HG02571 (cell line): ENCODE results near the gene NUDT13.
A peak's percentile ranks its signal among the peaks of the same experiment; 100 is the strongest.
"Not testable (repeated sequence)": the region's sequence is repeated elsewhere in the genome, so short reads cannot be mapped to it uniquely, and the experiment has no call there.

ENCODE experiments used
- ATAC-seq: cut with Tn5 transposase; IDR thresholded peaks from one replicate; pipeline ENCODE4 v1.9.1; 2021; ENCODE audit warnings: mild to moderate bottlenecking, moderate library complexity; ENCODE audit not compliant: unreplicated experiment

NUDT13 gene

DNA sequence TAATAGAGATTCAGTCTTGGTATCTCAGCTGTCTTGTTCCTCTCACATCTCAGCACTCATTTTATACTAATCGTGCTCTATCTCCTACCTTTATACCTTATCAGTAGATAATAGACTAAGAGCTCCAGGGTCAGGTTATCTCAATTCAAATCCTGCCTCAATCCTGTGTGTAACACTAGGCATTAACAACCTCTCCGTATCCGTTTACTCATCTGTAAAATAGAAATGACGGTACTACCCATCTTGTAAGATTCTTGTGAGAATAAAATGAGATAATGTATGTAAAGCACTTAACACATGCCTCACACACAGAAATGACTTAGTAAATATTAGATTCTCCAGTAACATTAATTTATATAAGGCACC lies 13.0 kb upstream of the NUDT13 start:
- no peak for ATAC-seq

DNA sequence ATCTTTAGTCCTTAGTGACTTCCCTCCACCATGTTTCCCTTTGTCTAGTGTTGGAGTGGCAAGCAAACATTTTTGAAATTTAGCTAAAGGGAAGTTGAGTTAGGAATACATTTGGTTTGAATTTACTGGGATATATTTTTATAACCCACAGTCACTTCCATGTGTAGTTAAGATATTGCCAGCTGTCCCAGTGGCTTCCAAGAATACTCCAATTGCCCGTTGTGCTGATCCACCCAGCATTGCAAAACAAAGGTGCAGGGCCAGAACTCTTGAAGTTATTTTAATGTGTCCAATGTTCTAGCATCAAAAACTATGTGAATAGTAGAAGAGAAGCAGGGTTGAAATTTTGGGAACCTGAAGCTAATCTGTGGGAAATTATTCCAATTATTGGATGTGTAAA lies 11.1 kb upstream of the NUDT13 start:
- ATAC-seq = no peak

GRCh38 chr10:73106301-73106700 lies 4.0 kb upstream of the NUDT13 start:
- ATAC-seq = no peak

DNA sequence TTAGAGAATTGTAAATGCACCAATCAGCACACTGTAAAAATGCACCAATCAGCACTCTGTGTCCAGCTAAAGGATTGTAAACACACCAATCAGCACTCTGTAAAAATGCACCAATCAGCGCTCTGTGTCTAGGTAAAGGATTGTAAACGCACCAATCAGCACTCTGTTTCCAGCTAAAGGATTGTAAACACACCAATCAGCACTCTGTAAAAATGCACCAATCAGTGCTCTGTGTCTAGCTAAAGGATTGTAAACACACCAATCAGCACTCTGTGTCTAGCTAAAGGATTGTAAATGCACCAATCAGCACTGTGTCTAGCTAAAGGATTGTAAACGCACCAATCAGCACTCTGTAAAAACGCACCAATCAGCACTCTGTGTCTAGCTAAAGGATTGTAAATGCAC lies 1.0 kb upstream of the NUDT13 start:
- not testable (repeated sequence) for ATAC-seq

DNA sequence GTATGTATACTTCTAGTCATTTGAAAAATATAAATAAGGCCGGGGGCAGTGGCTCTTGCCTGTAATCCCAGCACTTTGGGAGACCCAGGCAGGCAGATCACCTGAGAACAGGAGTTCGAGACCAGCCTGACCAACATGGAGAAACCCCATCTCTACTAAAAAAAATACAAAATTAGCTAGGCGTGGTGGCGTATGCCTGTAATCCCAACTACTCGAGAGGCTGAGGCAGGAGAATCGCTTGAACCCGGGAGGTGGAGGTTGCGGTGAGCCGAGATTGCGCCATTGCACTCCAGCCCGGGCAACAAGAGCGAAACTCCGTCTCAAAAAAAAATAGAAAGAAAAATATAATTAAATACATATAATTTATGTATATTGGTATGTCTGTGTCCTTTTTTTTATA lies 1.8 kb downstream of the NUDT13 start:
- ATAC-seq = not testable (repeated sequence)

GRCh38 chr10:73113551-73113950 lies 3.3 kb downstream of the NUDT13 start:
- ATAC-seq = no peak

DNA sequence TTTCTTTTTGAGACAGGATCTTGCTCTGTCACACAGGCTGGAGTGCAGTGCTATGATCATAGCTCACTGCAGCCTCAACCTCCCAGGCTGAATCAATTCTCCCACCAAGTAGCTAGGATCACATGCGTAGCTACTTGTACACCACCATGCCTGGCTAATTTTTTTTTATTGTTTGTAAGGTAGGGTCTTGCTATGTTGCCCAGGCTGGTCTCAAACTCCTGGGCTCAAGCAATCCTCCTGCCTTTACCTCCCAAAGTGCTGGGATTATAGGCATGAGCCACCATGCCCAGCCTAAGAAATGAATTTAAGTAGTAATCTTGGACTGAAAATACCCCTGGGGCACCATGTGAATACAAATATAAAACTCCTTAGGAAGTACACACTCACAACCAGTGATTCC lies 5.8 kb downstream of the NUDT13 start:
- ATAC-seq = no peak

DNA sequence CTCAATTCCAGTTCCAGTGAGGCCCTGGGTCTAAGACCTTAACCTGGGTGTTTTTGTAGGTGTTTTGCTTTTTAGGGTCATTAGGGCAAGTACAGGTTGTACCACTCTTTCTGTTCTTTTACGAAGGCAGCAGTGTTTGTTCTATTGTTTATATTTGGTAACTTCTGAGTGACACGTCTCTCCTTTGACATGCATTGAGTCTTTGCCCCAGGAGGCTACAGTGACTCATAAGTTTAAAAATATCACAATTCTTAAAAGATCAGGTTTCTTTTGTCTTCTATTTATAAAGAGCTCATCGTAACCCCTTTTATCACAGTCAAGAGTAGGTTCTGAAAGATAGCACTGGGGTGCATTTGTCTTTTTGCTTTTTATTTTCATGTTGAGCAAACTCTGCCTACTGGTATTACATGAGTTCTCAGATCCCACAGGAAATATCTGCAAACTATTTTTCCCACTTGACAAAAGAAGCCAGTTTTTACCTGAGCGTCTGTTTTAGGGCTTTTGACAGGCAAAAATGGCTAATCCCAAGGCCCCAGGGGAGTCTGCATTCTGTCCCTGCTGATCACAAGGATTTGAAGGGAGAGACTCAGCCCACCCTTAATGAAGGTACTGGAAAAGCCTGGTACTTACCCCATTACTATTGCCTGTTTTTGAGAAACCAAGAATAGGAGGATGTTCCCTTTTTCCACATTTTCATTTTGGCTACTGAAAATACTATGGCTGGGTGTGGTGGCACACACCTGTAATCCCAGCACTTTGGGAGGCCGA lies 7.9 kb downstream of the NUDT13 start:
- ATAC-seq = peak; percentile 78

GRCh38 chr10:73119457-73119856 lies 9.2 kb downstream of the NUDT13 start:
- ATAC-seq = no peak

DNA sequence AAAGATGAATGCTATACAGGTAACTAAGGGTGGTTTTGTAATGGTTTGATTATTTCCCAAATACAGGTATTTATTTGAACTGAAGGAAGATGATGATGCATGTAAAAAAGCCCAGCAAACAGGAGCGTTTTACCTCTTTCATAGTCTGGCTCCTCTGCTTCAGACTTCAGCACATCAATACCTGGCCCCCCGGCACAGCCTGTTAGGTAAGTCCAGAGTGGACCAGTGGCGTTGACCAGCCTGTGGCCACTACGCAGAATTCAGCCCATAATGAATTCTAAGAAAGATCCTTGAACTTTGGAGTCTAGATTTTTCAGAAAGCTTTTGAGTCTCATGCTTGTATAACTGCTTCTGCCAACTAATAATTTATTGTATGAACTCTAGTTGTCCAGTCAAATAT lies 9.7 kb downstream of the NUDT13 start:
- ATAC-seq = no peak

DNA sequence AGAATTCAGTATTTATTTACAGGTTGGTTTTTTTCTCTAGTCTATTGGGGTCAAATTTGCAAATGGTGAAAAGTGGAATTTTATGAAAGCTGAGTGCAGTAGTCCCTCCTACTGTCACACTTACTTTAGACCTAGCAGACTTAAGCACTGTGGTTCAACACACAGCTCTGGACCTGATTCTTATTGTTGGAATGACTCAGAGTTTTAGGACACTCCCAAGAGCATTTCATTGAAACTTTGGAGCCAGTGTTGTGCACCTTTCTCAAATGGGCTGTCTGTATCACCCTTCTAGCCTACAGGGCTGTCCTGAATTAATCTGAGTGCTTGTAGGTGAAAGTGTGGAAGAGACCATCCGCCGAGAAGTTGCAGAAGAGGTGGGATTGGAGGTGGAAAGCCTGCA lies 16.1 kb downstream of the NUDT13 start:
- no peak for ATAC-seq

DNA sequence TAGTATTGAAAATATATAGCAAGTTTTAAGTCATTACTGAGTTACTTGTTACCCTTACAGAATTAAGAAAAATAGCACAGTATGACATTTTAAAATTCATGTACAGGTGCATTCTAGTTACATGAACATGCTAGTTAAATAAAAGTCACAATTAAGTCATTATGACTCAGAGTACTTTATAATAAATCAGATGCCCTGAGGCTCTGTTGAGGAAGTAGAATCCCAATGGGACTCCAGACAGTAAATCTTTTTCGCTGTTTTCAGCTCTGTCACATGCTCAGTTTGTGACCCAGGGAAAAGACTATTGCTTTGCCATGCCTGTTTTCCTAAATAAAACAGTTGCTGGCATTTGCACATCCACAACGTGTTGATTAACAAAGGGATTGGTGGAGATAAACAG lies 21.0 kb downstream of the NUDT13 start:
- no peak for ATAC-seq

- no peak for ATAC-seq
These were observed 21.8 kb downstream of the NUDT13 start for GRCh38 chr10:73131913-73132686.

- no peak for ATAC-seq
These were observed 24.5 kb downstream of the NUDT13 start for GRCh38 chr10:73134727-73135126.

GRCh38 chr10:73136627-73137026 lies 26.4 kb downstream of the NUDT13 start:
- ATAC-seq = no peak

- ATAC-seq = no peak
These were observed 29.0 kb downstream of the NUDT13 start for GRCh38 chr10:73139251-73139650.

GRCh38 chr10:73141603-73142002 lies 31.3 kb downstream of the NUDT13 start:
- no peak for ATAC-seq

DNA sequence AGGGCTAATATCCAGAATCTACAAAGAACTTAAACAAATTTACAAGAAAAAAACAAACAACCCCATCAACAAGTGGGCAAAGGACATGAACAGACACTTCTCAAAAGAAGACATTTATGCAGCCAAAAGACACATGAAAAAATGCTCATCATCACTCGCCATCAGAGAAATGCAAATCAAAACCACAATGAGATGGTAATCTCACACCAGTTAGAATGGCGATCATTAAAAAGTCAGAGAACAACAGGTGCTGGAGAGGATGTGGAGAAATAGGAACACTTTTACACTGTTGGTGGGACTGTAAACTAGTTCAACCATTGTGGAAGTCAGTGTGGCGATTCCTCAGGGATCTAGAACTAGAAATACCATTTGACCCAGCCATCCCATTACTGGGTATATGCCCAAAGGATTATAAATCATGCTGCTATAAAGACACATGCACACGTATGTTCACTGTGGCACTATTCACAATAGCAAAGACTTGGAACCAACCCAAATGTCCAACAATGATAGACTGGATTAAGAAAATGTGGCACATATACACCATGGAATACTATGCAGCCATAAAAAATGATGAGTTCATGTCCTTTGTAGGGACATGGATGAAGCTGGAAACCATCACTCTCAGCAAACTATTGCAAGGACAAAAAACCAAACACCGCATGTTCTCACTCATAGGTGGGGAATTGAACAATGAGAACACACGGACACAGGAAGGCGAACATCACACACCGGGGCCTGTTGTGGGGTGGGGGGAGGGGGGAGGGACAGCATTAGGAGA lies 40.6 kb downstream of the NUDT13 start:
- not testable (repeated sequence) for ATAC-seq

DNA sequence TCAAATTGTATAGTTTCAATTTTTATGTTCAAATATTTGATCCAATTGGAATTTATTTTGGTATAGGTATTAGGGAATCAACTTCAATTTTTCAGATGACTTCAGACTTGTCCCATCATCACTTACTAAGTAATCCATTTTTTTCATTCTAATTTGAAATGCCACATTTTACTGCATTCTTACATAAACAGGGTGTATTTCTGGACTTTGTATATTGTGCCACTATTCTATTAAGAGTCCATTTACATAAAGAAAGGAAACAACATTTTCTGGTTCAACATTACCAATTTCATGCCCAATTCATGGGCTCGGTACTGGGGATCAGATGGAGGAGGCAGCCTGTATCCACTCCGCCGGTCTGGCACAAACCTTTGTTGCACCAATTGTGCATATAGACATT lies 41.8 kb downstream of the NUDT13 start:
- no peak for ATAC-seq

DNA sequence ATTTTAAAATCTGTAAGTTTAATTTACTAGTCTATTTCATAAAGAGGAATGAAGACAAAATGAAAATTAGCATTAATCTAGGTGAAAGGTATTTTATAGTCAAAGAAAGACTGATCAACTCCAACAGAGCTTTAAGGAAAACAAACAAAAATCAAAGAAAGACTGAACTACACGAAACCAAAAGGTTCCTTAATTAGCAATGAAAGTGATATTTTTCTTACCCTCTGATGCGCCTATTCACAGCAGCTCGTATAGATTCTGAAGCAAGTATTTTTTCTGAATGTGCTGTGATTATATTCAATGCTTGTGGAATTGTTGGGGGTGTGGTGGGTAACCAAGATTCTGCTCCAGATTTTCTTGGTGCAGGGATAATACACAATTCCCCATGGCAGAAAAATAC lies 45.8 kb downstream of the NUDT13 start:
- no peak for ATAC-seq

GRCh38 chr10:73159038-73159648 lies 48.9 kb downstream of the NUDT13 start:
- no peak for ATAC-seq
